ENCODE data around the gene ZMIZ1.

The ZMIZ1 gene

DNA sequence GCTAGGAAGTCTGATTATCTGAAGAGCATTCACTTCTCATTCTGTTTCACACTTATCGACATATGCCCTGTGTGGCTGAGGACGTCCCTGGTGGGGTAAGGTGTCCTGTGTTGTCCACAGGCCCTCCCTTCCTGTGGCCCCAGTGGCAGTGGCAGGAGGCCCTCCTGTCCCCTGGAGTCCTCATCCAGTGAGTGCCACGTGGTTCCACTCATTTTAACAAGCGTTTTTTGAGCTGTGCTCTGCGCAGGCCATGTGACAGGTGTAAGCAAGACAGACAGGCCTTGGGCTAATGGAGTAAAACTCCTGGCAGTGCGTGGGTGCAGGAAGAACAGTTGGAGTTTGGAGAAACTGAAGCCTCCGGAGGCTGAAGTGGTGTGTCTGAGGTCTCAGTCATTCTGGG is 239.2 kb downstream of the ZMIZ1 start:
- Histone ChIP-seq H3K4me3 (ENCODE audit: low read depth, low read length) (no peak overlapping the region), H3K27me3 (replicated peaks) (no peaks in the 10 kb centered on the region), H3K36me3 (replicated peaks) (peaks cover 72% of the 10 kb centered on the region), H3K27ac (no peak overlapping the region)
- in situ Hi-C loops (cut with HindIII; ENCODE audit: low pct_ligation_motif_present, low sequenced_read_pairs): no loop called here
- no peak for DNase-seq
- TF ChIP-seq, protein P1, sequence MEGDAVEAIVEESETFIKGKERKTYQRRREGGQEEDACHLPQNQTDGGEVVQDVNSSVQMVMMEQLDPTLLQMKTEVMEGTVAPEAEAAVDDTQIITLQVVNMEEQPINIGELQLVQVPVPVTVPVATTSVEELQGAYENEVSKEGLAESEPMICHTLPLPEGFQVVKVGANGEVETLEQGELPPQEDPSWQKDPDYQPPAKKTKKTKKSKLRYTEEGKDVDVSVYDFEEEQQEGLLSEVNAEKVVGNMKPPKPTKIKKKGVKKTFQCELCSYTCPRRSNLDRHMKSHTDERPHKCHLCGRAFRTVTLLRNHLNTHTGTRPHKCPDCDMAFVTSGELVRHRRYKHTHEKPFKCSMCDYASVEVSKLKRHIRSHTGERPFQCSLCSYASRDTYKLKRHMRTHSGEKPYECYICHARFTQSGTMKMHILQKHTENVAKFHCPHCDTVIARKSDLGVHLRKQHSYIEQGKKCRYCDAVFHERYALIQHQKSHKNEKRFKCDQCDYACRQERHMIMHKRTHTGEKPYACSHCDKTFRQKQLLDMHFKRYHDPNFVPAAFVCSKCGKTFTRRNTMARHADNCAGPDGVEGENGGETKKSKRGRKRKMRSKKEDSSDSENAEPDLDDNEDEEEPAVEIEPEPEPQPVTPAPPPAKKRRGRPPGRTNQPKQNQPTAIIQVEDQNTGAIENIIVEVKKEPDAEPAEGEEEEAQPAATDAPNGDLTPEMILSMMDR (IDR thresholded peaks at IDR 0.05; ENCODE audit: low read depth, low read length, missing control alignments): no peak

DNA sequence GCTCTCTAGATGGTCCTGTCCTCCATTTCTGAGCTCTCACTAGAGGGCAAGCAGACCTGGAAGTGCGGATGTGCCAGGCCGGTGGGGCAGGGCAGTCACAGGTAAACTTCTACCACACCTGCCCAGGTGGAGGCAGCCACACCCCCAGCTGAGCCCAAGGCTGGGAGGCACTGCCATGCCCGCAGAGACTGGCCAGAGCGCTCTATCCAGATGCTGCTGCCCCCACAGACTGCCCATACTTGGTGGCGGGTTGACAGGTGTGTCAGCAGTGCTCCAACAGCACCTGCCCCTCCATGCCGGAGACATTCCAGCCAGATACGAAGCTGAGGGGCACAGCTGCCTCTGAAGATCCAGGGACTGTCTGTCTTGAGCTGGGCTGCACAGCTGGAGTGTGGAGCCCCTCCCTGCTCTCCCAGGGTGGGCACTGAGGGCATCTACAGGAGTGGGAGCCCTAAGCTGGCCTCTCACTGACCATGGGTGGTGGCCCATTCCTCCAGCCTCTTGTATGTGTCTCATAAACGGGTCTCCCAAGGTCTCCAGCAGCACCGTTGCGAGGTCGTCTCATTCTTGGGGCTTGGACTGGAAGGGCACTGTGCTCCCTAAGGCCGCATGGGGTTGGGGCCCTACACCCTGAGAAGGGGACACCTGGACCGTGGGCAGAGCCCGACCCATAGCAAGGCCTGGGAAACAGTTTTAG is 240.4 kb downstream of the ZMIZ1 start:
- Histone ChIP-seq H3K27ac (no peak overlapping the region), H3K36me3 (replicated peaks) (peaks cover 77% of the 10 kb centered on the region), H3K27me3 (replicated peaks) (no peaks in the 10 kb centered on the region), H3K4me3 (ENCODE audit: low read depth, low read length) (no peak overlapping the region)
- no peak for DNase-seq
- TF ChIP-seq, protein P1 (IDR thresholded peaks at IDR 0.05; ENCODE audit: low read depth, low read length, missing control alignments): no peak
- in situ Hi-C loops (cut with HindIII; ENCODE audit: low pct_ligation_motif_present, low sequenced_read_pairs): no loop called here

GRCh38 chr10:79310200-79310865 is 241.6 kb downstream of the ZMIZ1 start:
- peaks cover 65% of the 10 kb centered on the region for H3K36me3 ChIP-seq (replicated peaks)
- H3K4me3 ChIP-seq (ENCODE audit: low read depth, low read length): no peak overlapping the region
- H3K27me3 ChIP-seq (replicated peaks): no peaks in the 10 kb centered on the region
- H3K27ac ChIP-seq: no peak overlapping the region
- TF ChIP-seq, protein P1 (IDR thresholded peaks at IDR 0.05; ENCODE audit: low read depth, low read length, missing control alignments): no peak
- DNase-seq: no peak
- in situ Hi-C loops (cut with HindIII; ENCODE audit: low pct_ligation_motif_present, low sequenced_read_pairs): no loop called here

DNA sequence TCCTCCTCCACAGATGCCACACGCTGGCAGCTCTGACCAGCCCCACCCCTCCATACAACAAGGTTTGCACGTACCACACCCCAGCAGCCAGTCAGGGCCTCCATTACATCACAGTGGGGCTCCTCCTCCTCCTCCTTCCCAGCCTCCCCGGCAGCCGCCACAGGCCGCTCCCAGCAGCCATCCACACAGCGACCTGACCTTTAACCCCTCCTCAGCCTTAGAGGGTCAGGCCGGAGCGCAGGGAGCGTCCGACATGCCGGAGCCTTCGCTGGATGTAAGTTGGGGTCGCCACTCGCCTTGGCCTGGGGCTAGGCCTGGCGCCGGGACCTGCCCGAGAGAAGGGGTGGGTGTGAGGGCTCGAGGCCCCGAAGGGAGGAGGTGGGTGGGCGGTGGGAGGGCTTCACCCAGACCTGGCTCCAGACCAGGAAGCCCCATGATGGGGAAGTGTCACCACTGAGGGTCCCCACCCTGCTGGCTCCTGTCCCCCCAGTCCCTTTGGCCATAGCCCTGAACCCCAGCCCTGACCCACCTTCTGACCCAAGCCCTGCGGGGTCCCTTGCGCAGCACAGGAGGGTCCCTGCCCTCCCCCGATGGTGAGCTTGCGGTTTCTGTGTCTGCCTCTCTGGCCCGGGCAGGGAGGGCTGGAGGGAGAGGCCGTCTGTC is 242.3 kb downstream of the ZMIZ1 start:
- in situ Hi-C loops (cut with HindIII; ENCODE audit: low pct_ligation_motif_present, low sequenced_read_pairs): no loop called here
- no peak overlapping the region for H3K27ac ChIP-seq
- peaks cover 58% of the 10 kb centered on the region for H3K36me3 ChIP-seq (replicated peaks)
- no peak overlapping the region for H3K4me3 ChIP-seq (ENCODE audit: low read depth, low read length)
- TF ChIP-seq, protein P1 (IDR thresholded peaks at IDR 0.05; ENCODE audit: low read depth, low read length, missing control alignments): no peak
- no peaks in the 10 kb centered on the region for H3K27me3 ChIP-seq (replicated peaks)
- no peak for DNase-seq

DNA sequence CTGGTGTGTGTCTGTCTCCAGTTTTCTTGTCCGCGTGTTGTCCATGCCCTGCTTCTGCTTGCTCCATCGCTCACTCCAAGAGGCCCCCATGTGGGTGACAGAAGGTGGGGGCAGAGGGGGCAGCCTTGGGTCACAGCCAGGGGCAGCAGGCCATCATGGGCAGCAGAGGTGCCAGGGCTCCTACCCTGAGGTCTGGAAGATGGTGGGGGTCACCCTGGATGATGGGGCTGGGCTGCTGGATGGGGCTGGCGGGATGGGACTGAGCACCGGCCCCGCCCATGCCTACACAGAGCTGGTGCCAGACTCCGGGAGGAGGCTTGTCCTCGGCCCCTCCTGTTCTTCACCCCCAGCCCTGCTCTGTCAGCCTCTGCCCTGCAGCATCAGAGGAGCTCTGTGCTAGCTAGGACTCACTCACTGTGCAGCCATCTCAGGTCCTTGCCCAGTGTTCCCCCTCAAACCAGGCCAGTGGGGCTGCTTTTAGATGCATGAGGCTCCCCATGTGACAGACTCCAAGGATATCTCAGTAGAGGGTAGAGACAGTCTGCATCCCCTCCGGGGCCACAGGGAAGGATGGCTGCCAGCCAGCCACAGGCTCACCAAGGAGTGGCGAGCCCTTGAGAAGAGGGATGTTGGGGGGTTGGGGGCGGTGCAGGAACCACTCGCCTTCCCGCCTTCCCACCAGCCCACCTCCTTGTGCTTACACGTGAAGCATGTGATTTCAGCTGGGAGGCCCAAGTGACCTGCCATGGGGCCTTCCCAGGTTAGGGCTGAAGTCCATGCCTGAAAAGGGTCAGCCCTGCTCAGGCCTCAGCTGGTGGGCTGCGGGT is 243.0 kb downstream of the ZMIZ1 start:
- Histone ChIP-seq H3K27ac (no peak overlapping the region), H3K36me3 (replicated peaks) (peaks cover 50% of the 10 kb centered on the region), H3K4me3 (ENCODE audit: low read depth, low read length) (no peak overlapping the region), H3K27me3 (replicated peaks) (no peaks in the 10 kb centered on the region)
- in situ Hi-C loops (cut with HindIII; ENCODE audit: low pct_ligation_motif_present, low sequenced_read_pairs): no loop called here
- DNase-seq: no peak
- TF ChIP-seq, protein P1 (IDR thresholded peaks at IDR 0.05; ENCODE audit: low read depth, low read length, missing control alignments): no peak

Measured in brain microvascular endothelial cell (primary cell).